Parathyroid adenoma (tissue), 2 donors: ENCODE results near the gene FBLN5.

Source experiments
- H2AFZ ChIP-seq: fragments of 300-600 bp; sonication (generic); one replicate; pipeline ENCODE4 v1.7.0; 2017; ENCODE audit warnings: antibody characterized with exemption, mild to moderate bottlenecking
- H3K27ac ChIP-seq: fragments of 300-600 bp; sonication (generic); one replicate; pipeline ENCODE4 v1.7.0; 2017
- H3K27me3 ChIP-seq: fragments of 300-600 bp; sonication (generic); one replicate; pipeline ENCODE4 v1.7.0; 2017; ENCODE audit warnings: low read length; ENCODE audit not compliant: control insufficient read depth, insufficient read depth
- H3K36me3 ChIP-seq: fragments of 300-600 bp; sonication (generic); one replicate; pipeline ENCODE4 v1.7.0; 2017; ENCODE audit warnings: low read length; ENCODE audit not compliant: control insufficient read depth, insufficient read depth
- H3K4me1 ChIP-seq: fragments of 300-600 bp; sonication (generic); one replicate; pipeline ENCODE4 v1.7.0; 2017; ENCODE audit warnings: control low read depth
- H3K4me2 ChIP-seq: fragments of 300-600 bp; sonication (generic); one replicate; pipeline ENCODE4 v1.7.0; 2017; ENCODE audit warnings: low read length
- H3K4me3 ChIP-seq: fragments of 300-600 bp; sonication (generic); one replicate; pipeline ENCODE4 v1.7.0; 2017; ENCODE audit warnings: low read depth, low read length
- H3K79me2 ChIP-seq: fragments of 300-600 bp; sonication (generic); one replicate; pipeline ENCODE4 v1.7.0; 2017; ENCODE audit warnings: control low read depth
- H3K9ac ChIP-seq: fragments of 300-600 bp; sonication (generic); one replicate; pipeline ENCODE4 v1.7.0; 2017; ENCODE audit warnings: mild to moderate bottlenecking
- H3K9me3 ChIP-seq: fragments of 300-600 bp; sonication (generic); one replicate; pipeline ENCODE4 v1.7.0; 2017; ENCODE audit warnings: low read length; ENCODE audit not compliant: control insufficient read depth
- CTCF ChIP-seq: fragments of 300-600 bp; sonication (generic); IDR thresholded peaks from one replicate; pipeline ENCODE4 v1.7.0; 2017; ENCODE audit warnings: antibody characterized with exemption, mild to moderate bottlenecking
- donor health status: primary hyperparathyroidism.

FBLN5 gene

GRCh38 chr14:91827746-91828145, 119.7 kb downstream of the FBLN5 start:
- H3K27ac ChIP-seq = no peak overlapping the region

More at GRCh38 chr14:91827746-91828145, 119.7 kb downstream of the FBLN5 start:
- Histone ChIP-seq H2AFZ (no peak overlapping the region), H3K9me3 (no peaks in the 10 kb centered on the region), H3K4me2 (no peak overlapping the region), H3K79me2 (peaks cover 36% of the 10 kb centered on the region), H3K4me3 (no peak overlapping the region), H3K36me3 (no peaks in the 10 kb centered on the region), H3K27me3 (no peaks in the 10 kb centered on the region), H3K9ac (no peak overlapping the region), H3K4me1 (peaks cover 13% of the 10 kb centered on the region)
- no peak for TF ChIP-seq CTCF
